ENCODE measurements around the gene SCOC. TPM values are rescaled to one million over a fixed set of nuclear protein-coding genes. Genes with fewer than 3 reads are reported as not detected.

SCOC gene
- total and polyA plus RNA-seq, 2 of the 13 experiments (the other 11 are each of a cell fraction or from before 2014, with no cell fraction given) = 43.8 to 65.2 TPM

GRCh38 chr4:140373328-140374129 is at the start of gene SCOC (continued):
- TF ChIP-seq HDAC2 (CRISPR knock-in tag; IDR thresholded peaks at IDR 0.05) (0 out of 2 replicates have a peak, but pooled peaks have one; percentile 7), POGK (CRISPR knock-in tag; conservative IDR thresholded peaks at IDR 0.05) (peak; percentile 80), TMF1 (CRISPR knock-in tag; IDR thresholded peaks at IDR 0.05; ENCODE audit: low read depth) (peak; percentile 65; the same call in 1 of the 2 replicates), TARDBP (CRISPR knock-in tag; IDR thresholded peaks at IDR 0.05) (peak; percentile 62; the same call in 1 of the 2 replicates), ZNF607 (CRISPR knock-in tag; IDR thresholded peaks at IDR 0.05; ENCODE audit: borderline replicate concordance) (peak; percentile 74; the same call in 1 of the 2 replicates), ZNF563 (CRISPR knock-in tag; IDR thresholded peaks at IDR 0.05) (peak; percentile 63; the same call in 1 of the 2 replicates), NR2C2 (CRISPR knock-in tag; IDR thresholded peaks at IDR 0.05; ENCODE audit: borderline replicate concordance) (peak; percentile 93), TBP (CRISPR knock-in tag; IDR thresholded peaks at IDR 0.05) (0 out of 2 replicates have a peak, but pooled peaks have one; percentile 37), ZNF704 (CRISPR knock-in tag; IDR thresholded peaks at IDR 0.05; ENCODE audit: borderline replicate concordance) (peak; percentile 89), ZNF18 (CRISPR knock-in tag; IDR thresholded peaks at IDR 0.05; ENCODE audit: insufficient replicate concordance) (peak; percentile 92), NCOR1 (IDR thresholded peaks at IDR 0.05; ENCODE audit: borderline replicate concordance, low read length) (peak; percentile 60; the same call in 1 of the 2 replicates), ZNF598 (CRISPR knock-in tag; IDR thresholded peaks at IDR 0.05; ENCODE audit: borderline replicate concordance) (peak; percentile 95; the same call in 1 of the 2 replicates), MED13 (CRISPR knock-in tag; IDR thresholded peaks at IDR 0.05) (peak; percentile 84), RERE (CRISPR knock-in tag; IDR thresholded peaks at IDR 0.05; ENCODE audit: low read depth) (no peak), KDM2A (CRISPR knock-in tag; IDR thresholded peaks at IDR 0.05; ENCODE audit: borderline replicate concordance, low read depth) (peak; percentile 54; the same call in 1 of the 2 replicates)
